ENCODE data around the gene DDX23.
"Not testable (repeated sequence)": the region's sequence is repeated elsewhere in the genome, so short reads cannot be mapped to it uniquely, and the experiment has no call there.

DDX23 gene

DNA sequence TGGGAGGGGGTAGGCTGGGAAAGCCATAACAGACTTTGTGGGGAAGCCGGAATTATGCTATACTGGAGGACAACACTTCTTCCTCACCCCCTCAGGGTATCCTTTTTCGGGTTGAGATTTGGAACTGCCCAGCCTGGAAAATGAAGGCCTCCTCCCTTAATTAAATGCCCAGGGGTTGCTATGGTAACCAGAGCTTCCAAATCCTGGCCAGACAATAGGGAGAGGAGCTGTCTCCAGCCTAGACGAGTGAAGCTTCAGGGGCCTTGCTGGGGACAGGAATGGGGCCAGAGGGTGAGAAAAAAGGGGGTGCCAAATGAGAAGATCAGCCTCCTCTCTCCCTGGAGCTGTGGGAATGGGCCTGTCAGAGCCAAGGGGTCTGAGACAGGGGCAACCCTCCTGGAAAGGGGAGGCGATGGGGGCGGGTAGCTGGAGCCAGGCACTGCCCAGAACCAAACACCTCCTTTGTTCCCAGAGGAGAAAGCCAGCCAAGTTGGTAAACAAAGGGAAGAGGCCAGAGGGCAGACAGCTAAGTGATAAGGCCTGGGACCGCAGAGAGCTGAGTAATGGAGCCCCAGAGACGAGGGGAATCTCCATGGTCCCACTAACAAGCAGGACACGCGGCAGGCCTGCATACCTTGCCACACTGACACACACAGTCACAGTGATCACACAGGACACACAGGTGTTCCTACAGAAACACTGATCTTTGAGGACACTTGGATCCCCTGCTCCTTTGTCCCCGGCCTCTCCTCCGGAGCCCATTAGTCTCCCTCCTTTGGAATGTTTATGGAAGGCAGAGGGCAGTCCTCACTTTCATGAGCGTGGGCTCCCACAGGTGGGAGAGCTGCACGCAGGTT lies 31.6 kb upstream of the DDX23 start:
- DNase-seq (ENCODE audit: extremely low read depth, low read depth) = no peak
- TF ChIP-seq CTCF (IDR thresholded peaks at IDR 0.05; ENCODE audit: low read depth, low read length) = no peak

- no peak for DNase-seq (ENCODE audit: extremely low read depth, low read depth)
- no peak for TF ChIP-seq CTCF (IDR thresholded peaks at IDR 0.05; ENCODE audit: low read depth, low read length)
Observed at GRCh38 chr12:48882972-48883304, 31.0 kb upstream of the DDX23 start.

DNA sequence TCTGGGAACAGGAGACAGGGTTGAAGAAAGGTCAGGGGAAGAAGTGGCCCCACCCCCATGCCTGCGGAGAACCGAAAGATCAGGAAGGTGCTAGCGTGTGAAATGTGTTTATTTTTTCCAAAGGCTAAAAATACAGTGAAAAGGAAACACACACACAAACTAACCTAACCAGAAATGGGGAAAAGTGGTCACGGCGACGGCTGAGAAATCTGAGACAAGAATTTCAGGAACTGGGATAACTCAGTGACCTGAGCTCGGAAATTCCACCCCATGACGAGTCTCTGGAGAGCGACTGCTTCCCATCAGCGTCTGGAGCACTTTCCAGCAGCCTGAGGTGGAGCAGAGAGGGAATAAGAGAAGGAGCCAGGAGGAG lies 30.3 kb upstream of the DDX23 start:
- DNase-seq (ENCODE audit: extremely low read depth, low read depth) = no peak

DNA sequence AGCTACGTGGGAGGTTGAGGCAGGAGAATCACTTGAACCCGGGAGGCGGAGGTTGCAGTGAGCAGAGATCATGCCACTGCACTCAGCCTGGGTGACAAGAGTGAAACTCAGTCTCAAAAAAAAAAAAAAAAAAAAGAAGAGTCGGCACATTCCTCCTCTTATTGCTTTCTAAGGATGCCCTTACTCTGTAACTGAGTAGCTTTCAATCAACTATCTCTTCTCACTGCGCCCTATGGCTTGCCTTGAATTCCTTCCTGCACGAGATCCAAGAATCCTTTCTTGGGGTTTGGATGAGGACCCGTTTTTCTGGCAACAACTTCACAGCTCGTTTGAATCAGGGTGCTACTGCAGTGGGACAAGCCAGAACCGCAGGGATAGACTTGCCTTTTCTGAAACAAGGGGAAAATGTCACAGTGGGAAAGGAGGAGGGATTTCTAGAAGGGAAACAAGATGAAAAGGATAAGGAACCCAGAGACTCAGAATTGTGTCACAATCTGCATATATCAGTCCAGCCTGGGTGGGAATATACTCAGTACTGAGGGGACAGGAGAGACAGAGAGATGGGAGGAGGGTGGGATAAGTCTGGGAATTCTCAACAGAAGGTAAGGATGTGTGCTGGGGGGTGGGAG lies 29.8 kb upstream of the DDX23 start:
- no peak for TF ChIP-seq CTCF (IDR thresholded peaks at IDR 0.05; ENCODE audit: low read depth, low read length)

More for the DNA sequence above, 30.3 kb upstream of the DDX23 start:
- no peak for TF ChIP-seq CTCF (IDR thresholded peaks at IDR 0.05; ENCODE audit: low read depth, low read length)

DNA sequence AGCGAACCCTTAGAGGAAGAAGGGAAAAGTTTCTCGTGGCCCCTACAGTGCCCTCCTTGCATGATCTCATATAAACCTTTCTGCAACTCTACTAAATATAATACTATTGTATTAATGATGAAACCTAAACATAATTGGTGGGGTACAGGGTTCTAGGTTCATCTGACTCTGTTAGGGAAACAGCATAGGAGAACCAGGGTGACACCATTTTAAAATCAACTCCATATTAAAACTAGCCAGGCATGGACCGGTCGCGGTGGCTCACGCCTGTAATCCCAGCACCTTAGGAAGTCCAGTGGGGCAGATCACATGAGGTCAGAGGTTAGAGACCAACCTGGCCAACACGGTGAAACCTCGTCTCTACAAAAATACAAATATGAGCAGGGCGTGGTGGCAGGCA lies 28.7 kb upstream of the DDX23 start:
- no peak for DNase-seq (ENCODE audit: extremely low read depth, low read depth)
- TF ChIP-seq CTCF (IDR thresholded peaks at IDR 0.05; ENCODE audit: low read depth, low read length) = no peak

More for the DNA sequence above, 29.8 kb upstream of the DDX23 start:
- no peak for DNase-seq (ENCODE audit: extremely low read depth, low read depth)

DNA sequence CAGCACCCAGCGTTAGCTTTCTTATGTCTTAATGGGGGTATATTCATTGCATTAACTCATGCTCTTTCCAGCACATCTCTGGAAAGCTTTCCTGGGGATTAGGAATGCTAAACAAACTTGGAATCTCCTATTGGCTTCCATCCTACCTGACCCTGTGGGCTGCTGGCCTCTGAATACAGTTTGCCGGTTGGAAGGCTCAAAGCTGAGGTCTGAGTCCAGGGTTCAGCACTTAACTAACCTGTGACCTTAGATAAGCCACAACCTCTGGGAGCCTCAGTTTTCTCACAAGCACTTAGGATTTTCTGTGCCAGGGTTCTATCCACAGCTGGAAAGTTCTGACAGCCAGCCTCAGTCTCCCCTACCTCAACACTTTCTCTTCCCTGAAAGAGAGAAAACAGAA lies 26.6 kb upstream of the DDX23 start:
- DNase-seq (ENCODE audit: extremely low read depth, low read depth) = no peak
- no peak for TF ChIP-seq CTCF (IDR thresholded peaks at IDR 0.05; ENCODE audit: low read depth, low read length)

GRCh38 chr12:48875944-48876515 lies 24.1 kb upstream of the DDX23 start:
- no peak for DNase-seq (ENCODE audit: extremely low read depth, low read depth)
- no peak for TF ChIP-seq CTCF (IDR thresholded peaks at IDR 0.05; ENCODE audit: low read depth, low read length)

DNA sequence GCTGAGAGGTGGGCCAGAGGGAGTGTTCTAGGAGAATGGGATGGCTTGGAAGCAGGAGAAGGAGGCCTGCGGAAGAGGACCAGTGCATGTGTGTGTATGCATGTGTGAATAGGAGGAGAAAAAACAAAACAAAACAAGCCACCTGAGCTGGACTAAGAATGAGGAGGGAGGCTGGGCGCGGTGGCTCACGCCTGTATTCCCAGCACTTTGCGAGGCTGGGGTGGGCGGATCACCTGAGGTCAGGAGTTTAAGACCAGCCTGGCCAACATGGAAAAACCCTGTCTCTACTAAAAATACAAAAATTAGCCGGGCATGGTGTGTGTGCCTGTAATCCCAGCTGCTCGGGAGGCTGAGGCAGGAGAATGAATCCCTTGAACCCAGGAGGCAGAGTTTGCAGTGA lies 21.6 kb upstream of the DDX23 start:
- DNase-seq (ENCODE audit: extremely low read depth, low read depth) = not testable (repeated sequence)

Measured in AG09319 (cell line).